ENCODE data around the gene CPLX1. TPM values are rescaled to one million over a fixed set of nuclear protein-coding genes. Genes with fewer than 3 reads are reported as not detected.

CPLX1 gene
- total RNA-seq (2014; rRNA removed; shearing (Covaris generic)): not detected in 2 replicates

GRCh38 chr4:825971-826330 is at the start of gene CPLX1:
TSS of gene CPLX1 (minus strand) at chr4:826129. CDS start at chr4:824522, 1,607 bp downstream.
- no peak within 1 kb of the TSS for H3K27ac ChIP-seq
- H3K36me3 ChIP-seq: no peaks in the 10 kb centered on the region
- no peak within 1 kb of the TSS for H3K4me3 ChIP-seq
- peaks cover 16% of the 10 kb centered on the region for H3K27me3 ChIP-seq (replicated peaks)
- no peaks in the 10 kb centered on the region for H3K9me3 ChIP-seq (replicated peaks)
- no peaks in the 10 kb centered on the region for H3K4me1 ChIP-seq (replicated peaks)
- no peak for DNase-seq (ENCODE audit: low read depth in 1 of 2, low spot score in 2 of 2)

GRCh38 chr4:874971-875817 is 49.3 kb upstream of the CPLX1 start:
- H3K36me3 ChIP-seq: no peaks in the 10 kb centered on the region
- H3K4me3 ChIP-seq: no peak overlapping the region
- H3K27ac ChIP-seq: no peak overlapping the region
- DNase-seq (ENCODE audit: low read depth in 1 of 2, low spot score in 2 of 2): no peak
- H3K4me1 ChIP-seq (replicated peaks): no peaks in the 10 kb centered on the region
- H3K9me3 ChIP-seq (replicated peaks): no peaks in the 10 kb centered on the region
- no peaks in the 10 kb centered on the region for H3K27me3 ChIP-seq (replicated peaks)

- Histone ChIP-seq H3K36me3 (no peaks in the 10 kb centered on the region), H3K27me3 (replicated peaks) (no peaks in the 10 kb centered on the region)
- no peak for DNase-seq (ENCODE audit: low read depth in 1 of 2, low spot score in 2 of 2)
Observed at GRCh38 chr4:874056-874455, 48.1 kb upstream of the CPLX1 start.

GRCh38 chr4:872241-872981 is 46.5 kb upstream of the CPLX1 start:
- no peak for DNase-seq (ENCODE audit: low read depth in 1 of 2, low spot score in 2 of 2)
- Histone ChIP-seq H3K9me3 (replicated peaks) (no peaks in the 10 kb centered on the region), H3K36me3 (no peaks in the 10 kb centered on the region), H3K27ac (no peak overlapping the region), H3K27me3 (replicated peaks) (no peaks in the 10 kb centered on the region), H3K4me3 (no peak overlapping the region), H3K4me1 (replicated peaks) (no peaks in the 10 kb centered on the region)

More at GRCh38 chr4:874056-874455, 48.1 kb upstream of the CPLX1 start:
- Histone ChIP-seq H3K9me3 (replicated peaks) (no peaks in the 10 kb centered on the region), H3K4me3 (no peak overlapping the region), H3K4me1 (replicated peaks) (no peaks in the 10 kb centered on the region), H3K27ac (no peak overlapping the region)

GRCh38 chr4:871484-871883 is 45.6 kb upstream of the CPLX1 start:
- Histone ChIP-seq H3K4me3 (no peak overlapping the region), H3K9me3 (replicated peaks) (no peaks in the 10 kb centered on the region), H3K4me1 (replicated peaks) (no peaks in the 10 kb centered on the region), H3K36me3 (no peaks in the 10 kb centered on the region; the same call in 1 of the 2 replicates), H3K27ac (no peak overlapping the region), H3K27me3 (replicated peaks) (no peaks in the 10 kb centered on the region)
- DNase-seq (ENCODE audit: low read depth in 1 of 2, low spot score in 2 of 2): no peak

GRCh38 chr4:870951-871350 is 45.0 kb upstream of the CPLX1 start:
- no peak overlapping the region for H3K27ac ChIP-seq

GRCh38 chr4:869776-870175 is 43.8 kb upstream of the CPLX1 start:
- H3K36me3 ChIP-seq: no peaks in the 10 kb centered on the region; the same call in 1 of the 2 replicates
- no peaks in the 10 kb centered on the region for H3K27me3 ChIP-seq (replicated peaks)
- no peak for DNase-seq (ENCODE audit: low read depth in 1 of 2, low spot score in 2 of 2)
- no peaks in the 10 kb centered on the region for H3K9me3 ChIP-seq (replicated peaks)
- H3K4me3 ChIP-seq: no peak overlapping the region
- H3K4me1 ChIP-seq (replicated peaks): no peaks in the 10 kb centered on the region
- H3K27ac ChIP-seq: no peak overlapping the region

More at GRCh38 chr4:870951-871350, 45.0 kb upstream of the CPLX1 start:
- DNase-seq (ENCODE audit: low read depth in 1 of 2, low spot score in 2 of 2): no peak
- H3K9me3 ChIP-seq (replicated peaks): no peaks in the 10 kb centered on the region
- H3K27me3 ChIP-seq (replicated peaks): no peaks in the 10 kb centered on the region
- H3K4me3 ChIP-seq: no peak overlapping the region
- no peaks in the 10 kb centered on the region for H3K4me1 ChIP-seq (replicated peaks)
- H3K36me3 ChIP-seq: no peaks in the 10 kb centered on the region; the same call in 1 of the 2 replicates

GRCh38 chr4:868421-868820 is 42.5 kb upstream of the CPLX1 start:
- Histone ChIP-seq H3K4me1 (replicated peaks) (no peaks in the 10 kb centered on the region), H3K27ac (no peak overlapping the region), H3K36me3 (no peaks in the 10 kb centered on the region; the same call in 1 of the 2 replicates), H3K9me3 (replicated peaks) (no peaks in the 10 kb centered on the region), H3K27me3 (replicated peaks) (no peaks in the 10 kb centered on the region), H3K4me3 (no peak overlapping the region)
- DNase-seq (ENCODE audit: low read depth in 1 of 2, low spot score in 2 of 2): no peak

- DNase-seq (ENCODE audit: low read depth in 1 of 2, low spot score in 2 of 2): no peak
- H3K36me3 ChIP-seq: no peaks in the 10 kb centered on the region; the same call in 1 of the 2 replicates
- no peaks in the 10 kb centered on the region for H3K9me3 ChIP-seq (replicated peaks)
- no peaks in the 10 kb centered on the region for H3K4me1 ChIP-seq (replicated peaks)
- no peak overlapping the region for H3K4me3 ChIP-seq
- H3K27me3 ChIP-seq (replicated peaks): no peaks in the 10 kb centered on the region
- H3K27ac ChIP-seq: no peak overlapping the region
Observed at GRCh38 chr4:867526-868250, 41.8 kb upstream of the CPLX1 start.

- no peaks in the 10 kb centered on the region; the same call in 1 of the 2 replicates for H3K36me3 ChIP-seq
- no peaks in the 10 kb centered on the region for H3K9me3 ChIP-seq (replicated peaks)
- H3K27me3 ChIP-seq (replicated peaks): no peaks in the 10 kb centered on the region
- DNase-seq (ENCODE audit: low read depth in 1 of 2, low spot score in 2 of 2): no peak
- no peak overlapping the region for H3K4me3 ChIP-seq
- H3K27ac ChIP-seq: no peak overlapping the region
- H3K4me1 ChIP-seq (replicated peaks): no peaks in the 10 kb centered on the region
Observed at GRCh38 chr4:866761-867390, 40.9 kb upstream of the CPLX1 start.

- no peak overlapping the region for H3K4me3 ChIP-seq
- H3K36me3 ChIP-seq: no peaks in the 10 kb centered on the region; the same call in 1 of the 2 replicates
- no peaks in the 10 kb centered on the region for H3K4me1 ChIP-seq (replicated peaks)
- H3K9me3 ChIP-seq (replicated peaks): no peaks in the 10 kb centered on the region
- no peak overlapping the region for H3K27ac ChIP-seq
- H3K27me3 ChIP-seq (replicated peaks): no peaks in the 10 kb centered on the region
- no peak for DNase-seq (ENCODE audit: low read depth in 1 of 2, low spot score in 2 of 2)
Observed at GRCh38 chr4:866068-866760, 40.3 kb upstream of the CPLX1 start.

- no peaks in the 10 kb centered on the region for H3K4me1 ChIP-seq (replicated peaks)
- H3K9me3 ChIP-seq (replicated peaks): no peaks in the 10 kb centered on the region
- no peak overlapping the region for H3K4me3 ChIP-seq
- no peak overlapping the region for H3K27ac ChIP-seq
- no peaks in the 10 kb centered on the region for H3K27me3 ChIP-seq (replicated peaks)
- H3K36me3 ChIP-seq: no peaks in the 10 kb centered on the region; the same call in 1 of the 2 replicates
- DNase-seq (ENCODE audit: low read depth in 1 of 2, low spot score in 2 of 2): no peak
Observed at GRCh38 chr4:865572-865971, 39.6 kb upstream of the CPLX1 start.

GRCh38 chr4:865121-865465 is 39.2 kb upstream of the CPLX1 start:
- no peaks in the 10 kb centered on the region for H3K9me3 ChIP-seq (replicated peaks)
- no peaks in the 10 kb centered on the region; the same call in 1 of the 2 replicates for H3K36me3 ChIP-seq
- H3K27ac ChIP-seq: no peak overlapping the region
- no peaks in the 10 kb centered on the region for H3K27me3 ChIP-seq (replicated peaks)
- DNase-seq (ENCODE audit: low read depth in 1 of 2, low spot score in 2 of 2): no peak
- no peak overlapping the region for H3K4me3 ChIP-seq
- H3K4me1 ChIP-seq (replicated peaks): no peaks in the 10 kb centered on the region
